GM23338 (cell line): Measurements from ENCODE around the gene MOSPD2. TPM values are rescaled to one million over a fixed set of nuclear protein-coding genes. Genes with fewer than 3 reads are reported as not detected.
A peak's percentile ranks its signal among the peaks of the same experiment; 100 is the strongest.

Experiments
- ATAC-seq: fragments of 200-7000 bp; cut with Tn5 transposase; 3 replicates; pipeline ENCODE4 v1.9.1; 2020
- DNase-seq: peaks from one replicate; pipeline ENCODE4 v3.0.0-alpha.2; 2015; ENCODE audit warnings: low spot score
- H2AFZ ChIP-seq: fragments of 200-600 bp; sonication (generic); 2 replicates; pipeline ENCODE4 v1.8.0; 2016; ENCODE audit warnings: antibody characterized with exemption, mild to moderate bottlenecking, moderate library complexity
- H3F3A ChIP-seq: fragments of 200-600 bp; sonication (generic); replicated peaks from 2 replicates; pipeline ENCODE4 v1.8.0; 2017; ENCODE audit warnings: antibody characterized with exemption, mixed run types, low read depth
- H3K27ac ChIP-seq: fragments of 200-600 bp; sonication (generic); 2 replicates; pipeline ENCODE4 v1.6.1; 2016; ENCODE audit warnings: low read depth
- H3K27me3 ChIP-seq: fragments of 200-600 bp; sonication (generic); 2 replicates; pipeline ENCODE4 v1.8.0; 2016; ENCODE audit warnings: mild to moderate bottlenecking, mixed run types, moderate library complexity; ENCODE audit not compliant: insufficient read depth
- H3K36me3 ChIP-seq: fragments of 200-600 bp; sonication (generic); 2 replicates; pipeline ENCODE4 v1.8.0; 2016; ENCODE audit warnings: mild to moderate bottlenecking; ENCODE audit not compliant: insufficient read depth
- H3K4me1 ChIP-seq: fragments of 200-600 bp; sonication (generic); 2 replicates; pipeline ENCODE4 v1.8.0; 2016; ENCODE audit warnings: mild to moderate bottlenecking, moderate library complexity; ENCODE audit not compliant: insufficient read depth
- H3K4me2 ChIP-seq: fragments of 200-600 bp; sonication (generic); 2 replicates; pipeline ENCODE4 v1.7.1; 2017; ENCODE audit warnings: mixed run types
- H3K4me3 ChIP-seq: fragments of 200-600 bp; sonication (generic); 2 replicates; pipeline ENCODE4 v1.6.1; 2016; ENCODE audit warnings: mixed run types
- H3K79me2 ChIP-seq: fragments of 200-600 bp; sonication (generic); replicated peaks from 2 replicates; pipeline ENCODE4 v1.8.0; 2017; ENCODE audit warnings: mild to moderate bottlenecking; ENCODE audit not compliant: insufficient read depth
- H3K9me2 ChIP-seq: fragments of 200-600 bp; sonication (generic); 2 replicates; pipeline ENCODE4 v1.8.0; 2017; ENCODE audit not compliant: insufficient read depth
- H4K20me1 ChIP-seq: fragments of 200-600 bp; sonication (generic); replicated peaks from 2 replicates; pipeline ENCODE4 v1.8.0; 2017; ENCODE audit warnings: mild to moderate bottlenecking; ENCODE audit not compliant: insufficient read depth
- H3K27ac Mint-ChIP-seq: 2 replicates; pipeline ENCODE4 v1.8.0; 2020; ENCODE audit warnings: inconsistent platforms, mild to moderate bottlenecking, moderate library complexity, mixed read lengths
- H3K27me3 Mint-ChIP-seq: 3 replicates; pipeline ENCODE4 v1.8.0; 2022; ENCODE audit warnings: low read depth, mild to moderate bottlenecking, moderate library complexity, mixed read lengths, inconsistent platforms; ENCODE audit not compliant: insufficient read depth, poor library complexity
- H3K36me3 Mint-ChIP-seq: 3 replicates; pipeline ENCODE4 v1.8.0; 2021; ENCODE audit warnings: low read depth, mild to moderate bottlenecking, inconsistent platforms, moderate library complexity, mixed read lengths
- H3K4me1 Mint-ChIP-seq: 3 replicates; pipeline ENCODE4 v1.8.0; 2020; ENCODE audit warnings: mild to moderate bottlenecking, inconsistent platforms, mixed read lengths
- H3K4me3 Mint-ChIP-seq: 3 replicates; pipeline ENCODE4 v1.8.0; 2021; ENCODE audit warnings: moderate library complexity, mild to moderate bottlenecking, inconsistent platforms, mixed read lengths
- H3K9me3 Mint-ChIP-seq: 3 replicates; pipeline ENCODE4 v1.8.0; 2020; ENCODE audit warnings: moderate library complexity, mild to moderate bottlenecking, inconsistent platforms, mixed read lengths
- EZH2 ChIP-seq: fragments of 200-600 bp; sonication (generic); IDR thresholded peaks from one replicate; pipeline ENCODE4 v1.8.0; 2017; ENCODE audit warnings: antibody characterized with exemption, mild to moderate bottlenecking, low read depth; ENCODE audit not compliant: unreplicated experiment
- JUNB ChIP-seq: IDR thresholded peaks from one replicate; pipeline ENCODE4 v1.6.1; 2016; ENCODE audit warnings: antibody characterized with exemption; ENCODE audit not compliant: unreplicated experiment
- NANOG ChIP-seq: IDR thresholded peaks from 2 replicates; pipeline ENCODE4 v1.6.1; 2016; ENCODE audit warnings: antibody characterized with exemption, borderline replicate concordance
- STAT1 ChIP-seq: IDR thresholded peaks from one replicate; pipeline ENCODE4 v1.6.1; 2016; ENCODE audit warnings: antibody characterized with exemption; ENCODE audit not compliant: unreplicated experiment
- ZNF331 ChIP-seq: fragments of 250-450 bp; sonication (Bioruptor Pico); IDR thresholded peaks from 2 replicates; pipeline ENCODE4 v1.5.0; 2020; ENCODE audit warnings: low read depth, mild to moderate bottlenecking, moderate library complexity
- polyA plus RNA-seq: library from polyadenylated mRNA; unstranded; fragments of >200 nt; fragmentation: Nextera tagmentation; extraction: Ambion mirVana; gene quantifications from 2 replicates; pipeline ENCODE4 v1.2.1, GENCODE V29; 2016
- total RNA-seq: library from RNA; depleted of rRNA; stranded (reverse); fragments of >200 nt; shearing (Covaris generic); gene quantifications from 2 replicates; pipeline ENCODE4 v1.2.3, GENCODE V29; 2014
- TF ChIP-seq, protein P1 (sequence below), 2 experiments: fragments of 200-600 bp in 1 of 2; sonication (generic) in 1 of 2; conservative IDR thresholded peaks; 2 replicates each; pipeline versions ENCODE4 v1.5.1 to v1.6.1; 2016 to 2017; ENCODE audit warnings: antibody characterized with exemption in 2 of 2, low read depth in 2 of 2, mild to moderate bottlenecking in 2 of 2, moderate library complexity in 1 of 2
- TF ChIP-seq, protein P2 (sequence below): IDR thresholded peaks from one replicate; pipeline ENCODE4 v1.6.1; 2018; ENCODE audit warnings: antibody characterized with exemption; ENCODE audit not compliant: unreplicated experiment

The MOSPD2 gene
- total and polyA plus RNA-seq, 2 experiments from 2014 or later, result 8.5 to 13.9 TPM

- TF ChIP-seq, protein P1, sequence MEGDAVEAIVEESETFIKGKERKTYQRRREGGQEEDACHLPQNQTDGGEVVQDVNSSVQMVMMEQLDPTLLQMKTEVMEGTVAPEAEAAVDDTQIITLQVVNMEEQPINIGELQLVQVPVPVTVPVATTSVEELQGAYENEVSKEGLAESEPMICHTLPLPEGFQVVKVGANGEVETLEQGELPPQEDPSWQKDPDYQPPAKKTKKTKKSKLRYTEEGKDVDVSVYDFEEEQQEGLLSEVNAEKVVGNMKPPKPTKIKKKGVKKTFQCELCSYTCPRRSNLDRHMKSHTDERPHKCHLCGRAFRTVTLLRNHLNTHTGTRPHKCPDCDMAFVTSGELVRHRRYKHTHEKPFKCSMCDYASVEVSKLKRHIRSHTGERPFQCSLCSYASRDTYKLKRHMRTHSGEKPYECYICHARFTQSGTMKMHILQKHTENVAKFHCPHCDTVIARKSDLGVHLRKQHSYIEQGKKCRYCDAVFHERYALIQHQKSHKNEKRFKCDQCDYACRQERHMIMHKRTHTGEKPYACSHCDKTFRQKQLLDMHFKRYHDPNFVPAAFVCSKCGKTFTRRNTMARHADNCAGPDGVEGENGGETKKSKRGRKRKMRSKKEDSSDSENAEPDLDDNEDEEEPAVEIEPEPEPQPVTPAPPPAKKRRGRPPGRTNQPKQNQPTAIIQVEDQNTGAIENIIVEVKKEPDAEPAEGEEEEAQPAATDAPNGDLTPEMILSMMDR (conservative IDR thresholded peaks at IDR 0.05; ENCODE audit: low read depth in 2 of 2), result no peak
These were observed 13.0 kb downstream of the MOSPD2 start (continued) for GRCh38 chrX:14886252-14886651.

DNA sequence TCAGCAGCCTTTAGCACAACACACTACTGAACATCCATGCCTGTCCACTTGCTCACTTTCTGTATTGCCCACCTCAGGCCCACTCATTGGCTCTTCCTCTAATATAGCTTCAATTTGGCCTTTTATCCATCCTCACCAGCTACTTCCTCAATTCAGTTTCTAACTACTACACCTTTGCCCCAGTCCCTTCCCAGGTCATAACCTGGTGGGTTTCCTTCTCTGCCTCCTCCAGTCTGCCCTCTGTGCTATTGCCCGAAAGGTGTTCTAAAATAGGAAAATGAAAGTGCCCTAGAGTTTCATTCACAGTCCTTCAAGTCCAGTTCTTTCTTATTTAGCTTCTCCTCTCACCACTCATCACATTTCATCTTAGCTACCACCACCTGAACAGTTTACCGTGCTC, 23.1 kb downstream of the MOSPD2 start:
- H3K79me2 ChIP-seq, result no peaks in the 10 kb centered on the region
- no peaks in the 10 kb centered on the region for H3F3A ChIP-seq
- no peak overlapping the region for H3K4me3 ChIP-seq
- Mint-ChIP-seq H3K36me3 (no peaks in the 10 kb centered on the region), H3K27ac (peak overlapping the region; percentile 30), H3K9me3 (no peaks in the 10 kb centered on the region), H3K4me3 (no peak overlapping the region), H3K27me3 (no peaks in the 10 kb centered on the region), H3K4me1 (peaks cover 3% of the 10 kb centered on the region; the same call in 2 of the 3 replicates)
- no peak overlapping the region for H3K4me2 ChIP-seq
- H3K9me2 ChIP-seq, result no peaks in the 10 kb centered on the region
- DNase-seq (no peak), ATAC-seq (no peak)
- H3K27me3 ChIP-seq, result no peaks in the 10 kb centered on the region
- H4K20me1 ChIP-seq, result no peaks in the 10 kb centered on the region
- H3K4me1 ChIP-seq, result no peaks in the 10 kb centered on the region
- H3K36me3 ChIP-seq, result no peaks in the 10 kb centered on the region
- no peak overlapping the region for H3K27ac ChIP-seq
- TF ChIP-seq, protein P2, sequence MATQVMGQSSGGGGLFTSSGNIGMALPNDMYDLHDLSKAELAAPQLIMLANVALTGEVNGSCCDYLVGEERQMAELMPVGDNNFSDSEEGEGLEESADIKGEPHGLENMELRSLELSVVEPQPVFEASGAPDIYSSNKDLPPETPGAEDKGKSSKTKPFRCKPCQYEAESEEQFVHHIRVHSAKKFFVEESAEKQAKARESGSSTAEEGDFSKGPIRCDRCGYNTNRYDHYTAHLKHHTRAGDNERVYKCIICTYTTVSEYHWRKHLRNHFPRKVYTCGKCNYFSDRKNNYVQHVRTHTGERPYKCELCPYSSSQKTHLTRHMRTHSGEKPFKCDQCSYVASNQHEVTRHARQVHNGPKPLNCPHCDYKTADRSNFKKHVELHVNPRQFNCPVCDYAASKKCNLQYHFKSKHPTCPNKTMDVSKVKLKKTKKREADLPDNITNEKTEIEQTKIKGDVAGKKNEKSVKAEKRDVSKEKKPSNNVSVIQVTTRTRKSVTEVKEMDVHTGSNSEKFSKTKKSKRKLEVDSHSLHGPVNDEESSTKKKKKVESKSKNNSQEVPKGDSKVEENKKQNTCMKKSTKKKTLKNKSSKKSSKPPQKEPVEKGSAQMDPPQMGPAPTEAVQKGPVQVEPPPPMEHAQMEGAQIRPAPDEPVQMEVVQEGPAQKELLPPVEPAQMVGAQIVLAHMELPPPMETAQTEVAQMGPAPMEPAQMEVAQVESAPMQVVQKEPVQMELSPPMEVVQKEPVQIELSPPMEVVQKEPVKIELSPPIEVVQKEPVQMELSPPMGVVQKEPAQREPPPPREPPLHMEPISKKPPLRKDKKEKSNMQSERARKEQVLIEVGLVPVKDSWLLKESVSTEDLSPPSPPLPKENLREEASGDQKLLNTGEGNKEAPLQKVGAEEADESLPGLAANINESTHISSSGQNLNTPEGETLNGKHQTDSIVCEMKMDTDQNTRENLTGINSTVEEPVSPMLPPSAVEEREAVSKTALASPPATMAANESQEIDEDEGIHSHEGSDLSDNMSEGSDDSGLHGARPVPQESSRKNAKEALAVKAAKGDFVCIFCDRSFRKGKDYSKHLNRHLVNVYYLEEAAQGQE, result no peak
- TF ChIP-seq NANOG (no peak), EZH2 (no peak)
- no peak overlapping the region for H2AFZ ChIP-seq

DNA sequence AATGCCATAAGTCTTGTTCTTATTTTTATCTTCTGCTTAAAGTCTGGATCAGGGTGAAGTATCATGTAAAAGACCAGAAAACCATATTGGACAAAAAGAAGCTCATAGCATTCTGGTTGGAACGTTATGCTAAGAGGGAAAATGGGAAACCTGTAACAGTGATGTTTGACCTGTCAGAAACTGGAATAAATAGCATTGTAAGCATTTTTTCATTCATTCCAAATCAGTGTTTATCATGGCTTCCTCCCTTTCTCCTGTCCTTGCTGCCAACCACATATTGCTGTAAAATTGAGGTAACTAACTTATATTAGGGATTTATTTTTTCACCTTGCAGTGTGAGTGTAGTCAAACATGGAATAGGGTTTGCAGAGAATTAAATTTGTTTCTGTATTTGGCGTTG, 23.8 kb downstream of the MOSPD2 start:
- H3K27ac Mint-ChIP-seq, result no peak overlapping the region
- Histone ChIP-seq H4K20me1 (no peaks in the 10 kb centered on the region), H3K4me1 (no peaks in the 10 kb centered on the region), H3K9me2 (no peaks in the 10 kb centered on the region), H2AFZ (no peak overlapping the region), H3F3A (no peaks in the 10 kb centered on the region), H3K27me3 (no peaks in the 10 kb centered on the region), H3K79me2 (no peaks in the 10 kb centered on the region), H3K36me3 (no peaks in the 10 kb centered on the region), H3K27ac (no peak overlapping the region), H3K4me3 (no peak overlapping the region), H3K4me2 (no peak overlapping the region)
- DNase-seq (no peak), ATAC-seq (no peak)
- H3K4me1 Mint-ChIP-seq, result peaks cover 3% of the 10 kb centered on the region; the same call in 2 of the 3 replicates
- H3K9me3 Mint-ChIP-seq, result no peaks in the 10 kb centered on the region
- H3K4me3 Mint-ChIP-seq, result no peak overlapping the region
- H3K36me3 Mint-ChIP-seq, result no peaks in the 10 kb centered on the region
- no peaks in the 10 kb centered on the region for H3K27me3 Mint-ChIP-seq
- TF ChIP-seq ZNF331 (CRISPR knock-in tag) (no peak), STAT1 (no peak), JUNB (no peak)
